GM21528 (cell line): ENCODE data around the gene KAZN.

Experiments
- ATAC-seq: cut with Tn5 transposase; IDR thresholded peaks from one replicate; pipeline ENCODE4 v1.9.1; 2021; ENCODE audit warnings: mild to moderate bottlenecking, moderate library complexity; ENCODE audit not compliant: unreplicated experiment, low FRiP score

The KAZN gene

GRCh38 chr1:14784790-14785773 lies 186.6 kb downstream of the KAZN start:
- ATAC-seq, result no peak

GRCh38 chr1:14786109-14786675 lies 187.7 kb downstream of the KAZN start:
- no peak for ATAC-seq

- no peak for ATAC-seq
Measured at GRCh38 chr1:14786681-14787080, 188.2 kb downstream of the KAZN start.

GRCh38 chr1:14787604-14788003 lies 189.1 kb downstream of the KAZN start:
- no peak for ATAC-seq

GRCh38 chr1:14788080-14788479 lies 189.6 kb downstream of the KAZN start:
- no peak for ATAC-seq

GRCh38 chr1:14790982-14791381 lies 192.5 kb downstream of the KAZN start:
- no peak for ATAC-seq

- ATAC-seq, result no peak
Measured at GRCh38 chr1:14791654-14792053, 193.2 kb downstream of the KAZN start.

GRCh38 chr1:14794136-14794768 lies 195.8 kb downstream of the KAZN start:
- ATAC-seq, result no peak

GRCh38 chr1:14794906-14795305 lies 196.4 kb downstream of the KAZN start:
- no peak for ATAC-seq

GRCh38 chr1:14795589-14795988 lies 197.1 kb downstream of the KAZN start:
- ATAC-seq, result no peak

GRCh38 chr1:14800014-14800413 lies 201.5 kb downstream of the KAZN start:
- no peak for ATAC-seq

GRCh38 chr1:14800500-14801076 lies 202.1 kb downstream of the KAZN start:
- ATAC-seq, result no peak

- no peak for ATAC-seq
Measured at GRCh38 chr1:14803002-14803789, 204.7 kb downstream of the KAZN start.

- no peak for ATAC-seq
Measured at GRCh38 chr1:14804626-14805025, 206.1 kb downstream of the KAZN start.

- no peak for ATAC-seq
Measured at GRCh38 chr1:14806772-14807171, 208.3 kb downstream of the KAZN start.

- ATAC-seq, result no peak
Measured at GRCh38 chr1:14808768-14809167, 210.3 kb downstream of the KAZN start.

GRCh38 chr1:14809191-14809981 lies 210.9 kb downstream of the KAZN start:
- ATAC-seq, result no peak

- ATAC-seq, result no peak
Measured at GRCh38 chr1:14810595-14811361, 212.3 kb downstream of the KAZN start.

GRCh38 chr1:14811573-14811972 lies 213.1 kb downstream of the KAZN start:
- ATAC-seq, result no peak
